Progenitor cell of endocrine pancreas (in vitro differentiated cells): Measurements from ENCODE around the gene CDC6. TPM values are rescaled to one million over a fixed set of nuclear protein-coding genes. Genes with fewer than 3 reads are reported as not detected.

Experiments
- DNase-seq: peaks from one replicate; pipeline ENCODE4 v3.0.0; 2021; ENCODE audit warnings: low spot score; ENCODE audit not compliant: unreplicated experiment
- H3K27ac Mint-ChIP-seq: 2 replicates; pipeline ENCODE4 v1.8.0; 2021; ENCODE audit warnings: mild to moderate bottlenecking, moderate library complexity, mixed read lengths
- H3K27me3 Mint-ChIP-seq: 2 replicates; pipeline ENCODE4 v1.8.0; 2021; ENCODE audit warnings: mixed read lengths
- H3K36me3 Mint-ChIP-seq: 2 replicates; pipeline ENCODE4 v1.8.0; 2022; ENCODE audit warnings: mixed read lengths; ENCODE audit not compliant: insufficient read depth
- H3K4me1 Mint-ChIP-seq: 2 replicates; pipeline ENCODE4 v1.8.0; 2021; ENCODE audit warnings: low read depth, mixed read lengths
- H3K4me3 Mint-ChIP-seq: 2 replicates; pipeline ENCODE4 v1.8.0; 2021; ENCODE audit warnings: low read depth, mild to moderate bottlenecking, moderate library complexity, mixed read lengths
- H3K9me3 Mint-ChIP-seq: 2 replicates; pipeline ENCODE4 v1.8.0; 2021; ENCODE audit warnings: low read depth, mixed read lengths
- CTCF ChIP-seq: fragments of 200-600 bp; sonication (generic); IDR thresholded peaks from one replicate; pipeline ENCODE4 v1.5.0; 2021; ENCODE audit warnings: antibody characterized with exemption, mild to moderate bottlenecking; ENCODE audit not compliant: unreplicated experiment
- total RNA-seq: library from RNA; stranded (reverse); gene quantifications from 2 replicates; pipeline ENCODE4 v1.2.1, GENCODE V29; 2021

Gene CDC6
- total RNA-seq, 1 donor from 2014 or later, result 35.7 TPM

- no peak for TF ChIP-seq CTCF
- no peaks in the 10 kb centered on the region for H3K4me1 Mint-ChIP-seq
- no peaks in the 10 kb centered on the region for H3K9me3 Mint-ChIP-seq
- H3K27ac Mint-ChIP-seq, result no peak overlapping the region
- no peak overlapping the region for H3K4me3 Mint-ChIP-seq
- H3K27me3 Mint-ChIP-seq, result no peaks in the 10 kb centered on the region
- H3K36me3 Mint-ChIP-seq, result peaks cover 26% of the 10 kb centered on the region
- DNase-seq, result no peak
Measured at GRCh38 chr17:40259505-40259904, 28.2 kb upstream of the CDC6 start.

- Mint-ChIP-seq H3K4me3 (no peak overlapping the region), H3K27ac (no peak overlapping the region), H3K27me3 (no peaks in the 10 kb centered on the region), H3K9me3 (no peaks in the 10 kb centered on the region), H3K4me1 (no peaks in the 10 kb centered on the region), H3K36me3 (peaks cover 30% of the 10 kb centered on the region)
- DNase-seq, result no peak
- no peak for TF ChIP-seq CTCF
Measured at GRCh38 chr17:40260528-40260927, 27.2 kb upstream of the CDC6 start.

- Mint-ChIP-seq H3K4me3 (no peak overlapping the region), H3K9me3 (no peaks in the 10 kb centered on the region), H3K27ac (peak overlapping the region; percentile 59), H3K27me3 (no peaks in the 10 kb centered on the region), H3K4me1 (peaks cover 4% of the 10 kb centered on the region), H3K36me3 (peaks cover 16% of the 10 kb centered on the region)
- no peak for DNase-seq
- TF ChIP-seq CTCF, result no peak
Measured at GRCh38 chr17:40264458-40265185, 23.1 kb upstream of the CDC6 start.

GRCh38 chr17:40265337-40265736 is 22.3 kb upstream of the CDC6 start:
- Mint-ChIP-seq H3K27me3 (no peaks in the 10 kb centered on the region), H3K4me1 (peaks cover 4% of the 10 kb centered on the region), H3K4me3 (no peak overlapping the region), H3K27ac (no peak overlapping the region), H3K9me3 (no peaks in the 10 kb centered on the region), H3K36me3 (peaks cover 15% of the 10 kb centered on the region)
- no peak for DNase-seq
- no peak for TF ChIP-seq CTCF

- no peak for DNase-seq
- H3K27ac Mint-ChIP-seq, result no peak overlapping the region
- H3K36me3 Mint-ChIP-seq, result peaks cover 11% of the 10 kb centered on the region
- H3K27me3 Mint-ChIP-seq, result no peaks in the 10 kb centered on the region
- peaks cover 4% of the 10 kb centered on the region for H3K4me1 Mint-ChIP-seq
- no peak for TF ChIP-seq CTCF
- H3K9me3 Mint-ChIP-seq, result no peaks in the 10 kb centered on the region
- no peak overlapping the region for H3K4me3 Mint-ChIP-seq
Measured at GRCh38 chr17:40266882-40267281, 20.8 kb upstream of the CDC6 start.
